M059J (cell line): ENCODE data around the gene SPAG17. TPM values are rescaled to one million over a fixed set of nuclear protein-coding genes. Genes with fewer than 3 reads are reported as not detected.
A peak's percentile ranks its signal among the peaks of the same experiment; 100 is the strongest.

Source experiments
- DNase-seq: peaks from one replicate; pipeline ENCODE4 v3.0.0-alpha.2; 2012; ENCODE audit warnings: low read depth
- total RNA-seq: library from RNA; depleted of rRNA; stranded (reverse); fragments of >200 nt; shearing (Covaris generic); gene quantifications from 2 replicates; pipeline ENCODE4 v1.2.3, GENCODE V29; 2014

Gene SPAG17
- total RNA-seq, 1 experiment from 2014 or later: not detected

GRCh38 chr1:118075116-118075515, 109.9 kb downstream of the SPAG17 start:
- DNase-seq: peak; percentile 18

GRCh38 chr1:118073648-118074435, 111.2 kb downstream of the SPAG17 start:
- DNase-seq: no peak

GRCh38 chr1:118049981-118050380, 135.0 kb downstream of the SPAG17 start:
- DNase-seq: no peak

GRCh38 chr1:118047650-118048224, 137.3 kb downstream of the SPAG17 start:
- no peak for DNase-seq

- no peak for DNase-seq
Observed at GRCh38 chr1:118047006-118047649, 137.9 kb downstream of the SPAG17 start.

GRCh38 chr1:118043624-118044023, 141.4 kb downstream of the SPAG17 start:
- no peak for DNase-seq

- no peak for DNase-seq
Observed at GRCh38 chr1:118042501-118042900, 142.5 kb downstream of the SPAG17 start.

GRCh38 chr1:118039170-118039569, 145.9 kb downstream of the SPAG17 start:
- no peak for DNase-seq

- no peak for DNase-seq
Observed at GRCh38 chr1:118032883-118033282, 152.1 kb downstream of the SPAG17 start.

GRCh38 chr1:118028267-118028666, 156.8 kb downstream of the SPAG17 start:
- DNase-seq: no peak

GRCh38 chr1:118023199-118023598, 161.8 kb downstream of the SPAG17 start:
- no peak for DNase-seq

- peak; percentile 10 for DNase-seq
Observed at GRCh38 chr1:118021668-118022067, 163.4 kb downstream of the SPAG17 start.

GRCh38 chr1:118018060-118018459, 167.0 kb downstream of the SPAG17 start:
- no peak for DNase-seq

GRCh38 chr1:118013938-118014337, 171.1 kb downstream of the SPAG17 start:
- no peak for DNase-seq

GRCh38 chr1:118013336-118013735, 171.7 kb downstream of the SPAG17 start:
- DNase-seq: no peak

- no peak for DNase-seq
Observed at GRCh38 chr1:118012515-118013124, 172.4 kb downstream of the SPAG17 start.

GRCh38 chr1:118008011-118008410, 177.0 kb downstream of the SPAG17 start:
- no peak for DNase-seq

- DNase-seq: no peak
Observed at GRCh38 chr1:118007391-118007790, 177.6 kb downstream of the SPAG17 start.

GRCh38 chr1:118004312-118004711, 180.7 kb downstream of the SPAG17 start:
- DNase-seq: no peak

- no peak for DNase-seq
Observed at GRCh38 chr1:117985973-117986372, 199.1 kb downstream of the SPAG17 start.

- no peak for DNase-seq
Observed at GRCh38 chr1:117985239-117985638, 199.8 kb downstream of the SPAG17 start.

- no peak for DNase-seq
Observed at GRCh38 chr1:117981455-117982192, 203.4 kb downstream of the SPAG17 start.
